Panc1 (cell line): ENCODE data around the gene PPM1L. TPM values are rescaled to one million over a fixed set of nuclear protein-coding genes. Genes with fewer than 3 reads are reported as not detected.
A peak's percentile ranks its signal among the peaks of the same experiment; 100 is the strongest.

ENCODE experiments used
- ATAC-seq: fragments of 200-7000 bp; cut with Tn5 transposase; 2 replicates; pipeline ENCODE4 v1.9.1; 2020; ENCODE audit warnings: mild to moderate bottlenecking, moderate library complexity
- BruUV-seq: library from RNA; stranded (reverse); fragments of 400-500 nt; replicated peaks from 2 replicates; lab custom pipeline; 2021; lab: Mats Ljungman, UMichigan
- CTCF ChIA-PET: fragments of 300-600 bp; sonication (Branson Sonifier 250); formaldehyde crosslinking; loops from one replicate; lab custom pipeline; 2022; ENCODE audit warnings: antibody characterized with exemption; lab: Charles Lee
- POLR2A ChIA-PET: fragments of 300-600 bp; sonication (Branson Sonifier 250); formaldehyde crosslinking; loops from one replicate; lab custom pipeline; 2022; ENCODE audit warnings: antibody characterized with exemption; lab: Charles Lee
- DNase-seq: peaks from one replicate; pipeline ENCODE4 v3.0.0-alpha.2; 2010; ENCODE audit warnings: low read depth, low spot score
- H3K27ac ChIP-seq: 2 replicates; pipeline ENCODE4 v1.5.1; 2011; ENCODE audit warnings: mild to moderate bottlenecking, low read length, inconsistent platforms
- H3K27me3 ChIP-seq: fragments of 200-500 bp; sonication (Bioruptor generic); 2 replicates; pipeline ENCODE4 v1.6.0; 2014; ENCODE audit warnings: low read length, inconsistent platforms; ENCODE audit not compliant: control insufficient read depth, insufficient read depth
- H3K36me3 ChIP-seq: fragments of 200-500 bp; sonication (Bioruptor generic); 2 replicates; pipeline ENCODE4 v1.5.1; 2014; ENCODE audit warnings: inconsistent platforms, mild to moderate bottlenecking, low read length, moderate library complexity; ENCODE audit not compliant: control insufficient read depth, insufficient read depth
- H3K4me1 ChIP-seq: 2 replicates; pipeline ENCODE4 v1.5.1; 2011; ENCODE audit warnings: inconsistent platforms, mild to moderate bottlenecking, low read length, moderate library complexity; ENCODE audit not compliant: control insufficient read depth, insufficient read depth
- H3K4me3 ChIP-seq, 2 experiments: 2 replicates each; pipeline ENCODE4 v1.5.1; 2011 to 2012; ENCODE audit warnings: low read depth in 2 of 2, low read length in 2 of 2, mild to moderate bottlenecking in 2 of 2, inconsistent platforms in 1 of 2, moderate library complexity in 1 of 2
- H3K9me3 ChIP-seq: fragments of 200-500 bp; sonication (Bioruptor generic); 2 replicates; pipeline ENCODE4 v1.5.1; 2014; ENCODE audit warnings: low read depth, mild to moderate bottlenecking, inconsistent platforms, low read length, moderate library complexity; ENCODE audit not compliant: control insufficient read depth, insufficient read depth
- CTCF ChIP-seq: fragments of 450-650 bp; IDR thresholded peaks from 2 replicates; pipeline ENCODE4 v1.5.1; 2017; ENCODE audit warnings: mild to moderate bottlenecking
- POLR2AphosphoS5 ChIP-seq: IDR thresholded peaks from 2 replicates; pipeline ENCODE4 v1.6.1; 2012; ENCODE audit warnings: mild to moderate bottlenecking, low read depth, low read length, moderate library complexity
- REST ChIP-seq, 2 experiments: IDR thresholded peaks; 2 replicates each; pipeline ENCODE4 v1.6.1; 2011 to 2012; ENCODE audit warnings: low read depth in 2 of 2, control low read depth in 1 of 2, low read length in 1 of 2, mild to moderate bottlenecking in 1 of 2, moderate library complexity in 1 of 2; ENCODE audit not compliant: insufficient read depth in 1 of 2
- SIN3A ChIP-seq: IDR thresholded peaks from 2 replicates; pipeline ENCODE4 v1.6.1; 2012; ENCODE audit warnings: low read depth, mild to moderate bottlenecking, low read length, moderate library complexity, borderline replicate concordance; ENCODE audit not compliant: insufficient read depth
- TCF7L2 ChIP-seq: IDR thresholded peaks from 2 replicates; pipeline ENCODE4 v1.6.1; 2011; ENCODE audit warnings: mild to moderate bottlenecking, low read depth, low read length, inconsistent platforms
- in situ Hi-C: cut with HindIII; loops from 2 replicates; pipeline ENCODE4 v1.10.0; 2016; ENCODE audit warnings: low sequenced_read_pairs, low pct_unique_long_range_greater_than_20kb
- intact Hi-C: fragments of 100-400 bp; cut with micrococcal nuclease; formaldehyde crosslinking; loops from one replicate; pipeline ENCODE4 v1.10.0; 2022; ENCODE audit not compliant: unreplicated experiment
- total RNA-seq: library from RNA; stranded (reverse); gene quantifications from one replicate; pipeline ENCODE4 v1.2.1, GENCODE V29; 2021; ENCODE audit not compliant: unreplicated experiment

PPM1L gene
- total RNA-seq, 1 experiment from 2014 or later = 23.8 TPM

- intact Hi-C loops (loop anchor here (10.0 kb wide), 1 partner anchor 180 kb away; no protein-coding TSS in a partner anchor), in situ Hi-C loops (no loop called here)
- TF ChIP-seq POLR2AphosphoS5 (peak; percentile 81), SIN3A (peak; percentile 79), TCF7L2 (0 out of 2 replicates have a peak, but pooled peaks have one; percentile 41), CTCF (no peak), REST (IDR thresholded peaks at IDR 0.05; ENCODE audit: insufficient read depth in 1 of 2, low read depth in 2 of 2, low read length in 1 of 2) (peak in 1 of 2 experiments; percentile 6; a peak in 1 of 4 replicates)
- H3K27me3 ChIP-seq = no peaks in the 10 kb centered on the region
- H3K36me3 ChIP-seq = no peaks in the 10 kb centered on the region
- no peaks in the 10 kb centered on the region for H3K9me3 ChIP-seq
- peak overlapping the region; percentile 84 to 93 for H3K4me3 ChIP-seq
- CTCF ChIA-PET = no interaction called here
- H3K27ac ChIP-seq = peak overlapping the region; percentile 95
- H3K4me1 ChIP-seq = peaks cover 28% of the 10 kb centered on the region
- peak; percentile 90 for ATAC-seq
- no TSS peak for BruUV-seq
- peak; percentile 85 for DNase-seq
- POLR2A ChIA-PET = interaction anchor here (0.7 kb wide), 2 partner anchors 25 to 370 kb away, joined by 3 read pairs; no protein-coding TSS in a partner anchor
Measured at GRCh38 chr3:160754855-160755747, 930 bp upstream of the PPM1L start.

- H3K27ac ChIP-seq = peak overlapping the region; percentile 81
- intact Hi-C loops = loop anchor here (10.0 kb wide), 1 partner anchor 177 kb away; no protein-coding TSS in a partner anchor
- no peaks in the 10 kb centered on the region for H3K27me3 ChIP-seq
- no peaks in the 10 kb centered on the region for H3K36me3 ChIP-seq
- BruUV-seq = no TSS peak
- DNase-seq (no peak), ATAC-seq (peak; percentile 4; the same call in 1 of the 2 replicates)
- CTCF ChIA-PET = no interaction called here
- POLR2A ChIA-PET = no interaction called here
- peak overlapping the region; percentile 84 to 93 for H3K4me3 ChIP-seq
- in situ Hi-C loops = no loop called here
- peaks cover 28% of the 10 kb centered on the region for H3K4me1 ChIP-seq
- no peaks in the 10 kb centered on the region for H3K9me3 ChIP-seq
- TF ChIP-seq CTCF (no peak), POLR2AphosphoS5 (no peak)
Measured at GRCh38 chr3:160757233-160758106, 1.4 kb downstream of the PPM1L start.
